Activated CD8-positive, alpha-beta memory T cell treated with anti-CD3 and anti-CD28 coated beads for 36 hours (primary cell): ENCODE measurements around the gene IMPDH2. TPM values are rescaled to one million over a fixed set of nuclear protein-coding genes. Genes with fewer than 3 reads are reported as not detected.

Source experiments
- CTCF ChIA-PET: fragments of 350-600 bp; sonication (Branson Sonifier 250); formaldehyde crosslinking; loops from one replicate; lab custom pipeline; 2021; ENCODE audit warnings: antibody characterized with exemption; lab: Charles Lee
- POLR2A ChIA-PET: fragments of 350-600 bp; sonication (Branson Sonifier 250); formaldehyde crosslinking; loops from one replicate; lab custom pipeline; 2021; ENCODE audit warnings: antibody characterized with exemption; lab: Charles Lee
- total RNA-seq, 2 experiments: library from RNA; stranded (reverse); gene quantifications; one replicate each; pipeline ENCODE4 v1.2.3, GENCODE V29; 2021

IMPDH2 gene
- total RNA-seq, 2 experiments from 2014 or later, result 461 to 466 TPM

DNA sequence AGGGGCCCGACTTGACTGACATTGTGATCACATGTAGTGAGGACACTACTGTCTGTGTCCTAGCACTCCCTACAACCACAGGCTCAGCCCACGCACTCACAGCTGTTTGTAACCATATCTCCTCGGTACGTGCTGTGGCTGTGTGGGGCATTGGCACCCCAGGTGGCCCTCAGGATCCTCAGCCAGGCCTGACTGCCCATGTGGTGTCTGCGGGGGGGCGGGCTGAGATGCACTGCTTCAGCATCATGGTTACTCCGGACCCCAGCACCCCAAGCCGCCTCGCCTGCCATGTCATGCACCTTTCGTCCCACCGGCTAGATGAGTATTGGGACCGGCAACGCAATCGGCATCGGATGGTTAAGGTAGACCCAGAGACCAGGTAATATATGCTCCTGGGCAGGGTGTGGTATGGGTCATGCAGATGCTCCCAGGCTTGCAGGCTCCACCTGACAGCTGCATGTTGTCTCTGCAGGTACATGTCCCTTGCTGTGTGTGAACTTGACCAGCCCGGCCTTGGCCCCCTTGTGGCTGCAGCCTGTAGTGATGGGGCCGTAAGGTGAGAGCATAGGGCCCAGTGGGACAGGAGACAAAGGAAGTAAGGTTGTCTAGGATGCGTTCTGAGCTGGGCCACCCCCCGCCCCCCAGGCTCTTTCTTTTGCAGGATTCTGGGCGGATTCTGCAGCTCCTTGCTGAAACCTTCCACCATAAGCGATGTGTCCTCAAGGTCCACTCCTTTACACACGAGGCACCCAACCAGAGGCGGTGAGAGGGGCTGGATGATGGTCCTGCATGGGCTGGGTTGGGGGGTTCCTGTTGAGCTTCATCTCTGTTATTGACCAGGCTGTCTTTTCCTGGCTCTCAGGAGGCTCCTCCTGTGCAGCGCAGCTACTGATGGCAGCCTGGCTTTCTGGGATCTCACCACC is 15.2 kb downstream of the IMPDH2 start:
- POLR2A ChIA-PET, result no interaction called here

DNA sequence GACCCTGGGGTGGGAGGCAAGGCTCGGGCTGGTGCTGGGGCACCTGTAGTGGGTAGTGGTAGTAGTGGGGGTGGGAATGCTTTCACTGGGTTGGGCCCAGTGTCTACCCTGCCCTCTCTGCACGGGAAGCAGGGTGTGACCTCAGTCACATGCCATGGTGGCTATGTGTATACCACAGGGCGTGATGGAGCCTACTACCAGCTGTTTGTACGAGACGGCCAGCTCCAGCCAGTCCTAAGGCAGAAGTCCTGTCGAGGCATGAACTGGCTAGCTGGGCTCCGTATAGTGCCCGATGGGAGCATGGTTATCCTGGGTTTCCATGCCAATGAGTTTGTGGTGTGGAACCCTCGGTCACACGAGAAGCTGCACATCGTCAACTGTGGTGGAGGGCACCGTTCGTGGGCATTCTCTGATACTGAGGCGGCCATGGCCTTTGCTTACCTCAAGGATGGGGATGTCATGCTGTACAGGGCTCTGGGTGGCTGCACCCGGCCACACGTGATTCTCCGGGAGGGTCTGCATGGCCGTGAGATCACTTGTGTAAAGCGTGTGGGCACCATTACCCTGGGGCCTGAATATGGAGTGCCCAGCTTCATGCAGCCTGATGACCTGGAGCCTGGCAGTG is 16.0 kb downstream of the IMPDH2 start:
- CTCF ChIA-PET, result interaction anchor here (0.5 kb wide), 1 partner anchor 75 kb away, joined by 3 read pairs; no protein-coding TSS in a partner anchor
- POLR2A ChIA-PET, result interaction anchor here (1.0 kb wide), 1 partner anchor 8 kb away, joined by 3 read pairs; the partner anchor contains the start of gene NDUFAF3

More for the DNA sequence above, 15.2 kb downstream of the IMPDH2 start:
- CTCF ChIA-PET, result interaction anchor here (0.5 to 1.3 kb wide), 3 partner anchors 12 to 74 kb away, joined by 3 to 4 read pairs (median 3); no protein-coding TSS in a partner anchor

GRCh38 chr3:49012441-49013017 is 16.7 kb downstream of the IMPDH2 start:
- ChIA-PET CTCF (interaction anchor here (6.8 kb wide), 1 partner anchor 7 kb away, joined by 66 read pairs; the partner anchor contains the start of genes DALRD3 and NDUFAF3), POLR2A (interaction anchor here (1.0 to 1.3 kb wide), 2 partner anchors 9 to 16 kb away, joined by 3 read pairs; partner anchors contain the start of gene NDUFAF3)

DNA sequence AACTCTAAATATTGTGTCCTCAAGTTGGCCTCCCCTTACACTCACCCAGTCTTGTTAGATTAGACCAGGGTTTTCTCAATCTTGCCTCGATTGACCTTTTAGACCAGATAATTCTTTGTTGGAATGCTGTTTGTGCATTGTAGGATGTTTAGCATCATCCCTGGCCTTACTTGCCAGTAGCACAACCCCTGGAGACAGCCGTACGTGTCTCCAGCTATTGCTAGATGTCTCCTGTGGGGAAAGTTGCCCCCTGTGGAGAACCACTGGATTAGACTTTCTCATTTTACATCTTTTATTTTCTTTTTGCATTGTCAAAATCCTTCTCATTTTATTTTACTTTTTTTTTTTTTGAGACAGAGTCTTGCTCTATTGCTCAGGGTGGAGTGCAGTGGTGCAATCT is 19.8 kb downstream of the IMPDH2 start:
- ChIA-PET POLR2A (interaction anchor here (0.7 to 4.4 kb wide), 2 partner anchors 11 kb away, joined by 3 to 90 read pairs; partner anchors contain the start of genes DALRD3 and NDUFAF3), CTCF (interaction anchor here (3.9 to 6.8 kb wide), 2 partner anchors 10 to 20 kb away, joined by 47 to 66 read pairs; partner anchors contain the start of genes DALRD3, NDUFAF3 and P4HTM)

DNA sequence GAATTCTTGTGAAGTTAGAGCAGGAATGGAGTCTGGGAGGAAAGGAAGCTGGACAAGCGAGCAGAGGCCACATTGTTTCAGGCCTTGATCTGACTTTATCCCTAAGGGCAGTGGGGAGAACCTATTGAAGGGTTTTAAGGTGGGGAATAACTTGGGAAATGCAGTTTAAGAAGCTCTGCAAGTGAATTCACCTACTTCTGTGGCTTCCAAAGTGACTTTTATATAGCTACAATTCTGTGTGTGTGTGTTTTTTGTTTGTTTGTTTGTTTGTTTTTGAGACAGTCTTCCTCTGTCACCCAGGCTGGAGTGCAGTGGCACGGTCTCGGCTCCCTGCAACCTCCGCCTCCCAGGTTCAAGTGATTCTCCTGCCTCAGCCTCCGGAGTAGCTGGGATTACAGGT is 20.6 kb downstream of the IMPDH2 start:
- CTCF ChIA-PET, result interaction anchor here (1.7 to 6.8 kb wide), 3 partner anchors 10 to 19 kb away, joined by 3 to 66 read pairs (median 47); partner anchors contain the start of genes DALRD3, NDUFAF3 and P4HTM
- POLR2A ChIA-PET, result interaction anchor here (0.6 to 4.4 kb wide), 4 partner anchors 12 to 572 kb away, joined by 3 to 90 read pairs (median 20); partner anchors contain the start of genes ARIH2, DALRD3, NDUFAF3 and P4HTM

DNA sequence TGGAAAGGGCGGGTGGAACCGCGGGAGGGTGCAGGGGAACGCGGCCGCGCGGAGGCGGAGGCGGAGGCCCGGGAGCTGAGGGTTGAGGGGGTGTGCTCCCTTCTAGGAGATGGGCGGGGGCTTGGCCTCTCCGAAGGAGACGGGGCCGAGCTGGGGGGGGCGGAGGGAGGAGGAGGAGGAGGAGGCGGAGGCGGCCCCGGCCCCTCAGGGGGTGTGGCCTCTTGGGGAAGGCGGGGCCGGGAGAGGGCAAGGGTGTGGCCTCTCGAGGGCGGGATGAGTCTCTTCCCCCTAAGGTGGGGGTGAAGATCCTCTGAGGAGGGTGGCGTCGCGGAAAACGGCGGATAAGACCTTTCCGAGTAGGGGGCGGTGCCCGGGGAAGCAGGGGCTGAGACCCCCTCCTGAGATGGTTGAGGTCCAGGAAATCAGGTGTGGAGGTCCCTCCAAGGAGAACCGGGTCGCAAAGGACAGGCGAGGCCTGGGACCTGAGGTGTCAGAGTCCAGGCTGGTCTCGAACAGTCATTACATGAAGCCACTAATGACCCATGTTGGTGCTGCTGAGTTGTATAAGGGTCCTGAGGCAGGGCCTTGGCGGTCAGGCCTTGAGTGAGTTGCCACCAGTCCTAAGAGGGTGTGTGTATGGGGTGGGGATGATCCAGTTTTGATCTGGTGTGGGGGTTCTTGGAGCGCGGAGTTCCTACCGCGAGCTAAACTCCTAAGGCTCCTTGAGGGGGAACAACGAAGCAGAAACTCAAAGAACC is 21.2 kb downstream of the IMPDH2 start:
- CTCF ChIA-PET, result interaction anchor here (1.0 to 6.8 kb wide), 8 partner anchors 10 to 86 kb away, joined by 3 to 66 read pairs (median 4); partner anchors contain the start of genes DALRD3, IMPDH2, NDUFAF3 and P4HTM
- POLR2A ChIA-PET, result interaction anchor here (0.7 to 4.4 kb wide), 10 partner anchors 10 to 109 kb away, joined by 3 to 90 read pairs (median 6); partner anchors contain the start of genes ARIH2, DALRD3, IMPDH2 and NDUFAF3

DNA sequence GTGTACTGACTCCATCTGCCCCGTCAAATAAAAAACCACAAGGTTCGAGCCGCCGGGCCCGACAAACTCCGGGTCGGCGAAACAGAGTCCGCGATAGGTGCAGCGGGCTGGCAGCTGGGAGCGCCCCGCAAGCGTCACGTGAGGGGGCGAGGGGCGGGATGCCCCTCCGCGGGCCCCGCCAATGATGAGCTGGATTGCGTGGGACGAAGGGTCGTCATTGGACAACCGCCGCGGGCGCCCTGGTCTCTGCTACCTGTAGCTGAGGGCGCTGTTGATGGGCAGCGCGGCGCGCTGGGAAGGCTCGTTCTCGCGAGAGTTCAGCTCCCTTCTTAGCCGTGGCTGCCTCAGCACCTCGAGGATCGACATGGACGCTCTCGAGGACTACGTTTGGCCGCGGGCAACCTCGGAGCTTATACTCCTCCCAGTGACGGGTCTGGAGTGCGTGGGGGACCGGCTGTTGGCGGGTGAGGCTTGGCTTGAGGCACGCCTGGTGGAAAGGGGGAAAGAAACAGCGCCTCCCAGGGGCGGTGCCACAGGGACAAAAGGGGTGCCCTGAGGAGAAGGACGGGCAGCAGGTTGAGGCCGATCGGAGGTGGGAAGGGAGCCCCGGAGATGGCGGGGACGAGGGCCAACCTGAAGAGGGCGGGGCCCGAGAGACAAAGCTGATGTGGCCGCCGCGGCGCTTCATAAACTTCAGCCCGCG is 22.0 kb downstream of the IMPDH2 start, which contains the start of gene WDR6:
Gene WDR6, plus strand, starts transcription at position 324 of the 703 bp plus-strand sequence. Its CDS starts 41 bp downstream, at position 365.
- ChIA-PET POLR2A (interaction anchor here (0.7 to 4.4 kb wide), 13 partner anchors 9 to 292 kb away, joined by 3 to 90 read pairs (median 4); partner anchors contain the start of genes DALRD3, IMPDH2, IP6K2 and NDUFAF3), CTCF (interaction anchor here (0.7 to 6.8 kb wide), 10 partner anchors 9 to 345 kb away, joined by 3 to 66 read pairs (median 4); partner anchors contain the start of genes DALRD3, IMPDH2, NDUFAF3 and P4HTM)

GRCh38 chr3:49006408-49007067 is 22.7 kb downstream of the IMPDH2 start:
- ChIA-PET POLR2A (interaction anchor here (0.5 to 4.4 kb wide), 11 partner anchors 10 to 396 kb away, joined by 3 to 90 read pairs (median 4); partner anchors contain the start of genes DALRD3, IMPDH2, IP6K2 and NDUFAF3), CTCF (interaction anchor here (0.7 to 6.8 kb wide), 9 partner anchors 10 to 345 kb away, joined by 3 to 66 read pairs (median 4); partner anchors contain the start of genes DALRD3, IMPDH2, NDUFAF3 and P4HTM)

DNA sequence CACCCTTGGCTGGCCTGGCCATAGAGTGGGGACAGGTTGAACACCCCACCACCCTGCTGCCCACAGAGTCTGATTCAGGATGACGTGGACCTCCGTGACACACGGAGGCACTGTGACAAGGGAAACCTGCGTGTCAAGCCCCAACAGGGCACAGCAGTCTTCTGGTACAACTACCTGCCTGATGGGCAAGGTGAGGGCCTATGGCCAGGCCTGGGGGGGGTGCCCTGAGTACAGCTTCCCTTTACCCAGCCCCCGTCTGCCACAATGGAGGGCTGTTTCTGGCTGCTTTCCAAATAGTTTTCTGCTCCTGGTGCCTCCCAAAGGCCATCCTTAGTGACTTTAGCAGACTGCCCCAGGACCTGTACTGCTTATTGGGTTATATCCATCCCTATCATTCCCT is 23.2 kb downstream of the IMPDH2 start:
- ChIA-PET CTCF (interaction anchor here (0.9 to 6.8 kb wide), 4 partner anchors 9 to 88 kb away, joined by 4 to 66 read pairs (median 26); partner anchors contain the start of genes DALRD3, NDUFAF3, P4HTM and QRICH1), POLR2A (interaction anchor here (3.5 to 4.4 kb wide), 2 partner anchors 15 to 16 kb away, joined by 35 to 90 read pairs; partner anchors contain the start of genes DALRD3, NDUFAF3 and P4HTM)

- CTCF ChIA-PET, result interaction anchor here (0.5 to 1.2 kb wide), 2 partner anchors 17 to 76 kb away, joined by 3 to 5 read pairs; no protein-coding TSS in a partner anchor
- POLR2A ChIA-PET, result interaction anchor here (3.5 kb wide), 1 partner anchor 15 kb away, joined by 35 read pairs; the partner anchor contains the start of gene P4HTM
Measured at GRCh38 chr3:49005303-49005680, 23.9 kb downstream of the IMPDH2 start.

DNA sequence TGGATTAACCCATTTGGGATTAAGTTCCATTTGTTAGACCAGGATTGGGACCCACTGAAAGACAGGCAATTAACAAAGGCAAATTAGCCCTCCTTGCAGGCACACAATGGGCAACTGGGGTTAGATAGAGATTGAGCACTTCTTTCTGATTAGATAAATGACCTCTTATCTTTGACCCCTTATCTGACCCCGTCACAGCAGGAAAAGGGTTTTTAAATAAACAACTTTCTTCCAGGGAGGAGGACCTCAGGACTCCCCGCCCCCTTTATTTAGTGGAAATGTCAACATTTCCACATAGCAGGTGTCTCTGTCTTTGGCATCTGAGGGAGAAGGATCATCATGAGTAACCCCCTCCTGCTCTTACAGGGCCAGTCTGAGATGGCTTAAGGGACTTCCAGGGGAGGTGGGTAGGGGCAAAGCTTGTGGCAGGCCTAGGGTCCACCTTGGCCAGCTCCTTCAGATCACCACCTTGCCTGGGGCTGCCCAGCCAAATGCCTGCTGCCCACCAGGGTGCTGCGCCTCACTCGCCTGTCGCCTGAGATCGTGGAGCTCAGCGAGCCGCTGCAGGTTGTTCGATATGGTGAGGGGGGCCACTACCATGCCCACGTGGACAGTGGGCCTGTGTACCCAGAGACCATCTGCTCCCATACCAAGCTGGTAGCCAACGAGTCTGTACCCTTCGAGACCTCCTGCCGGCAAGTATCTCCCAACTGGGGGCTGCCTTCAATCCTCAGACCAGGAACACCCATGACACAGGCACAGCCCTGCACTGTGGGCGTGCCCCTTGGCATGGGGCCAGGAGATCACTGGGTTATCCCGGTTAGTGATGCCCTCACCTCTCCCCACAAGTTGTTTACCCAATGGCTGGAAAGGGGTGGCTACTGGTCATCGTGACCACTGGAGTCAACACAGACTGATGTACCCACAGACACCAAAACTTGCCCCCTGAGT is 24.6 kb downstream of the IMPDH2 start:
- POLR2A ChIA-PET, result no interaction called here

GRCh38 chr3:49001155-49001554 is 28.0 kb downstream of the IMPDH2 start:
- ChIA-PET POLR2A (no interaction called here), CTCF (interaction anchor here (1.1 to 1.2 kb wide), 2 partner anchors 13 to 17 kb away, joined by 3 to 4 read pairs; partner anchors contain the start of gene DALRD3)

More for the DNA sequence above, 24.6 kb downstream of the IMPDH2 start:
- CTCF ChIA-PET, result interaction anchor here (0.5 to 1.2 kb wide), 3 partner anchors 15 to 76 kb away, joined by 3 to 5 read pairs (median 3); no protein-coding TSS in a partner anchor

GRCh38 chr3:48999085-48999858 is 29.9 kb downstream of the IMPDH2 start:
- ChIA-PET POLR2A (interaction anchor here (1.5 kb wide), 1 partner anchor 10 kb away, joined by 4 read pairs; the partner anchor contains the start of gene P4HTM), CTCF (no interaction called here)
